ENCODE results near the gene KRTAP5-5. TPM values are rescaled to one million over a fixed set of nuclear protein-coding genes. Genes with fewer than 3 reads are reported as not detected.

Gene KRTAP5-5
- polyA plus RNA-seq, 1 donor from 2014 or later, result not detected

- no peaks in the 10 kb centered on the region for H4K20me1 ChIP-seq (ENCODE audit: insufficient read depth)
- no peak overlapping the region for H3K4me3 ChIP-seq (ENCODE audit: low read length)
- H3K79me2 ChIP-seq (replicated peaks; ENCODE audit: insufficient read depth, low read length), result no peaks in the 10 kb centered on the region
- H3K9me3 ChIP-seq (ENCODE audit: low read length), result no peaks in the 10 kb centered on the region
- H3K9ac ChIP-seq (ENCODE audit: low read length), result no peak overlapping the region
- no peak for TF ChIP-seq EZH2 (IDR thresholded peaks at IDR 0.05; ENCODE audit: borderline replicate concordance, insufficient read depth, low read length, poor library complexity, severe bottlenecking)
- TF ChIP-seq EP300 (conservative IDR thresholded peaks at IDR 0.05; ENCODE audit: poor library complexity, severe bottlenecking), result no peak
- TF ChIP-seq MXI1 (conservative IDR thresholded peaks at IDR 0.05; ENCODE audit: poor library complexity, severe bottlenecking), result no peak
- no peak for TF ChIP-seq RAD21 (conservative IDR thresholded peaks at IDR 0.05)
- no peak for TF ChIP-seq POLR2AphosphoS5 (IDR thresholded peaks at IDR 0.05)
- no peaks in the 10 kb centered on the region for H3K27me3 ChIP-seq (ENCODE audit: insufficient read depth, low read depth, low read length)
- H3K9me2 ChIP-seq (ENCODE audit: insufficient read depth, low read length), result no peaks in the 10 kb centered on the region
- no peak overlapping the region for H3K4me2 ChIP-seq (ENCODE audit: low read length)
- no peaks in the 10 kb centered on the region for H3F3A ChIP-seq (ENCODE audit: insufficient read depth, low read length, poor library complexity, severe bottlenecking)
- no peaks in the 10 kb centered on the region for H3K36me3 ChIP-seq (ENCODE audit: insufficient read depth, low read length)
- no peak overlapping the region for H2AFZ ChIP-seq (ENCODE audit: low read depth, low read length)
- no peak overlapping the region for H3K27ac ChIP-seq (ENCODE audit: low read length)
Measured at GRCh38 chr11:1633864-1634263, 4.3 kb downstream of the KRTAP5-5 start.

- no peak for TF ChIP-seq TAF1 (IDR thresholded peaks at IDR 0.05; ENCODE audit: low read depth)
- TF ChIP-seq REST (IDR thresholded peaks at IDR 0.05; ENCODE audit: borderline replicate concordance), result no peak
- no peak for TF ChIP-seq POLR2AphosphoS5 (IDR thresholded peaks at IDR 0.05)
- TF ChIP-seq CTCF (IDR thresholded peaks at IDR 0.05; ENCODE audit: poor library complexity, severe bottlenecking), result no peak
- TF ChIP-seq EZH2 (IDR thresholded peaks at IDR 0.05; ENCODE audit: borderline replicate concordance, insufficient read depth, low read length, poor library complexity, severe bottlenecking), result no peak
- TF ChIP-seq SMC3 (conservative IDR thresholded peaks at IDR 0.05; ENCODE audit: poor library complexity), result no peak
- TF ChIP-seq RAD21 (conservative IDR thresholded peaks at IDR 0.05), result no peak
- H3K9me3 ChIP-seq (ENCODE audit: low read length), result no peaks in the 10 kb centered on the region
- no peak overlapping the region for H3K9ac ChIP-seq (ENCODE audit: low read length)
- no peaks in the 10 kb centered on the region for H3F3A ChIP-seq (ENCODE audit: insufficient read depth, low read length, poor library complexity, severe bottlenecking)
- H3K36me3 ChIP-seq (ENCODE audit: insufficient read depth, low read length), result no peaks in the 10 kb centered on the region
- no peak overlapping the region for H3K27ac ChIP-seq (ENCODE audit: low read length)
- H3K79me2 ChIP-seq (replicated peaks; ENCODE audit: insufficient read depth, low read length), result no peaks in the 10 kb centered on the region
- H3K4me3 ChIP-seq (ENCODE audit: low read length), result no peak overlapping the region
- no peak overlapping the region for H2AFZ ChIP-seq (ENCODE audit: low read depth, low read length)
- H3K4me2 ChIP-seq (ENCODE audit: low read length), result no peak overlapping the region
- H3K27me3 ChIP-seq (ENCODE audit: insufficient read depth, low read depth, low read length), result no peaks in the 10 kb centered on the region
- H3K9me2 ChIP-seq (ENCODE audit: insufficient read depth, low read length), result no peaks in the 10 kb centered on the region
- H4K20me1 ChIP-seq (ENCODE audit: insufficient read depth), result no peaks in the 10 kb centered on the region
Measured at GRCh38 chr11:1636291-1636950, 6.8 kb downstream of the KRTAP5-5 start.
